Measurements from ENCODE around the gene ARID3A.

DNA sequence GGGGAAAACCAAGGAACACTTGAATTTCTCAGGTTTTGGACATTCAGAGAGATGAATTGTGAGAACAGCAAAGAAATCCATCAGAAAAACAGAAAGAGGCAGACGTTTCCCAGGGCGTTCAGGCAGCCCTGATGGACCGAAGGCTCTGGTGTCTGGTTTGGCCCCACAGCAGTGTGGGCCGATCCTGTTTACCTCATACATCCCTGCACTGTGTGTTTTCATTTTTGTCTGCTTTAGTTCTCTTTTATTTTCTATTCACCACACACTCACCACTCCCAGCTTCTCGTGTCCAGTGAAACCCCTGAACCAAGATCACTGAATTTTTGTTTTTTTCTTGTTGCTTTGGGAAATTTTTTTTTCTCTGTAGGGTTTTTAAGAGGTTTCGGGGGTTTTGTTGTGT is 46.4 kb downstream of the ARID3A start:
- TF ChIP-seq, protein P1, sequence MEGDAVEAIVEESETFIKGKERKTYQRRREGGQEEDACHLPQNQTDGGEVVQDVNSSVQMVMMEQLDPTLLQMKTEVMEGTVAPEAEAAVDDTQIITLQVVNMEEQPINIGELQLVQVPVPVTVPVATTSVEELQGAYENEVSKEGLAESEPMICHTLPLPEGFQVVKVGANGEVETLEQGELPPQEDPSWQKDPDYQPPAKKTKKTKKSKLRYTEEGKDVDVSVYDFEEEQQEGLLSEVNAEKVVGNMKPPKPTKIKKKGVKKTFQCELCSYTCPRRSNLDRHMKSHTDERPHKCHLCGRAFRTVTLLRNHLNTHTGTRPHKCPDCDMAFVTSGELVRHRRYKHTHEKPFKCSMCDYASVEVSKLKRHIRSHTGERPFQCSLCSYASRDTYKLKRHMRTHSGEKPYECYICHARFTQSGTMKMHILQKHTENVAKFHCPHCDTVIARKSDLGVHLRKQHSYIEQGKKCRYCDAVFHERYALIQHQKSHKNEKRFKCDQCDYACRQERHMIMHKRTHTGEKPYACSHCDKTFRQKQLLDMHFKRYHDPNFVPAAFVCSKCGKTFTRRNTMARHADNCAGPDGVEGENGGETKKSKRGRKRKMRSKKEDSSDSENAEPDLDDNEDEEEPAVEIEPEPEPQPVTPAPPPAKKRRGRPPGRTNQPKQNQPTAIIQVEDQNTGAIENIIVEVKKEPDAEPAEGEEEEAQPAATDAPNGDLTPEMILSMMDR (IDR thresholded peaks at IDR 0.05 in 4 of 5, conservative IDR thresholded peaks at IDR 0.05 in 1 of 5): no peak
- no peak for TF ChIP-seq POLR2A (IDR thresholded peaks at IDR 0.05)

All from gastrocnemius medialis (tissue), 4 donors.